ENCODE measurements around the gene C9. TPM values are rescaled to one million over a fixed set of nuclear protein-coding genes. Genes with fewer than 3 reads are reported as not detected.
A peak's percentile ranks its signal among the peaks of the same experiment; 100 is the strongest.

Gene C9
- total RNA-seq, 1 donor, result not detected

DNA sequence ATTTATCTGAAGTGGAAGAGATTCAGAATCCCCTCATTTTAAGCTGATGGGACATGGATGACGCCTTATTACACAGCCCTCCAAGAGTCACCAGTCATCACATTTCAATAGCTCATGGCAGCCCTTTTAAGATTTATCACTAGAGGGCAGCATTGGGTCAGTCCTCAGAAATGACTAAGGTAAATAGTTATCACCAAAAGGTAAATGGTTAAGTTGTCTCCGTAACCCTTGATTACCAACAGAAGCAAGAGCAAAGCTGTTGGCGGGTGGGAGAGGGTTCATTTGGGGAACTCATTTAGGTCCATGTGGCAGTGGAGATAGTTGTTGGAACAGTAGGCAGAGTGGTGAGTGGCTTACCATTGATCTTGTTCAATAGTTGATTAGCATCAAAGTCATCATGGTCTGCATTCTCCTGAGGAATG is 12.0 kb upstream of the C9 start:
- DNase-seq (ENCODE audit: low read depth in 2 of 3, low spot score in 2 of 3), result peak in 2 of 3 donors; percentile 43 to 81

GRCh38 chr5:39373791-39374190 is 9.5 kb upstream of the C9 start:
- no peak for DNase-seq (ENCODE audit: low read depth in 2 of 3, low spot score in 2 of 3)

GRCh38 chr5:39371367-39371635 is 7.0 kb upstream of the C9 start:
- DNase-seq (ENCODE audit: low read depth in 2 of 3, low spot score in 2 of 3), result no peak

- no peak for DNase-seq (ENCODE audit: low read depth in 2 of 3, low spot score in 2 of 3)
These were observed 6.5 kb upstream of the C9 start for GRCh38 chr5:39370555-39371366.

DNA sequence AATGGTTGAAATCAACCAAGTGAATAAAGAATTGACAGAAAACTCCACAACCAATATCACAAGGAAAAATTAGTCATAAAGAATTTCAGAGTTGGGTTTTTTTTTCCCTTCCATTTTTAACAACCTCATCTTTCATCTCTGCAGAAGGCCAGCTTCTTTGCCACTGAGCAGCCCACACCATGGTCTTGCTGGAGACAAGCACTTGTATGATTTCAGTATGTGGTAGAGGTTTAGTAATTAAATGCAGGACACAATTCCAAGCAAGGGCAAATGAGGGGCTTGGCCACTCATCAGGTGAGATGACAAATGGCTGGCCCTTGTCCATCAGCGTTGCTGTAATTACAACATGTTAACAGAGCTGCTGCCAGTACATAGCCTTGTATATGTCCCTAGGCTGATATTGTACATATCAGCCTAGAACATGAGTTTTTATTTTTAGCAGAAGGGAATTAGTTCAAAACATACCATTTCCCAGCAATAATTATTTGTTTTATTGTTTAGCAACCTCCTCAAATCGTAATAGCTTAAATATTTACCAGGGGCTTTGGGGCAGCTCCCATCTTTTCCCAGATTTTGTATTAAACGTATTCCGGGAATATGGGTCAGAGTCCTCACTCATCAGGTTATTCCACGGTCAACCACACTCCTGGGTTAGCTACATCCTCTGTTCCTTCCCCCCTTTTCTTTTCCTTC is 5.0 kb upstream of the C9 start:
- no peak for DNase-seq (ENCODE audit: low read depth in 2 of 3, low spot score in 2 of 3)

- DNase-seq (ENCODE audit: low read depth in 2 of 3, low spot score in 2 of 3), result no peak
These were observed 3.8 kb upstream of the C9 start for GRCh38 chr5:39368116-39368515.

DNA sequence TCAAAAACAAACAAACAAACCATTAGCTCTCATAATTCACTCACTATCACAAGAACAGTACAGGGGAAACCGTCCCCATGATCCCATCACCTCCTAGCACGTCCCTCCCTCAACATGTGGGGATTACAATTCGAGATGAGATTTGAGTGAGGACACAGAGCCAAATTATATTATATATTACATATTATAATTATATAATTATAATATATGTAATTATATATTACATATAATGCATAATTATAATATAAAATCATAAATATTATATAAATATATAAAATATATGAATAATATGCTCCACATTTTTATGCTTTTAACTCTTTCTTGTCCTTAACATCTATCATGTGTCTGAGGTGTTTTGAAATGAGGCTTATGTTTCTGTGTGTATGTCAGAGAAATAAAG is 3.4 kb upstream of the C9 start:
- DNase-seq (ENCODE audit: low read depth in 2 of 3, low spot score in 2 of 3), result no peak

DNA sequence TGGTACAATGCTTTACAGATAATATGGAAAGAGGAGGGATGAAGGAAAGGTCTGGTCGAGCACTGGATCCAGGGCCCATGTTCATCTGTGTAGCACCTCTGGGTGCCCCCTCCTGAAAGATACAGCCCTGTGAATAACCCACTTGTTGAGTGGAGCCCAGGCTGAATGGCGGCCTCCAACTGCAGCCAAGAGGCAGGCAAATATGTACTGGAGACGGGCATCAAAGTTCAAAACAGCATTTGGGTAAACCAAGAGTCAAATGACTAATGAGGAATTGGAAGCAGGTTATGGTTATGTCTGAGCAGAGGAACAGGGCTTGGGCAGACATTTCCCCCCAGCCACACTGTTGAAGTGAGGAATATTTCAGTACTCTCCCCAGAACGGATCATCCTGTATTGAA is 1.1 kb downstream of the C9 start:
- no peak for DNase-seq (ENCODE audit: low read depth in 2 of 3, low spot score in 2 of 3)

DNA sequence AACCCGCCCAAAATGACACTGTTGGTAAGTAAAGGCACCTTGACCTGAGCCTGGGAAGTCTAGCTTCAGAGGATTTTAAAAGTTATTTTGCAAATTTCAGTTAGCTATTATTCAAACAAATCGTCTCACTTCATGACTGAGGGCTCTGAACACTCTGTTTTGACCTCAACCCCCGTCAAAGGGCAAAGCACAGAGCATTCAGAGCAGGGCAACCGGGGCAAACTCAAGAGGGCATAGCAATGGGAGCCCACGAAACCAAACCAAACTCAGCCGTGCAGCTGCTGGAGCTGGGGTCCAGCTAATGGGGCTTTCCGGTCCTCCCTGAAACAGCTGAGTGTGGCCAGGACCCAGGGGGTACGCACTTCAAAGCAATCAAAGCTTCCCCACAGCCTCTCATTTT is 1.6 kb downstream of the C9 start:
- DNase-seq (ENCODE audit: low read depth in 2 of 3, low spot score in 2 of 3), result no peak

DNA sequence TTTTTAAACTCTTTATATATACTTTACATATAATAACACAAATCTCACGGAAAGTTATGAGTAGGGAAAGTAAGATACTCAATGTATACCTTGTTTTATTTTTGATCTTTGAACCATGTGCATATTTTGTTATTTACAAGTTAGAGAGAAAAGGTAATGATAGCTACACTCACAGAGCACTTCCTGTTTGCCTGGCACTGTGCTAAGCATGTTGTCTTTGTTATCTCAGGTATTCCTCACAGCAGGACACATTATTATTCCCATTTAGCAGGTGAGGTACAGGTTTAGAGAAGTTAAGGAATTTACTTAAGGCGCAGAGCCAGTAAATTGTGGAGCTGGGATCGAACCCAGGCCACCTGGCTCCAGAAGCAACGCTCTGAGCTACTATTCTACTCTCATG is 3.0 kb downstream of the C9 start:
- DNase-seq (ENCODE audit: low read depth in 2 of 3, low spot score in 2 of 3), result no peak

DNA sequence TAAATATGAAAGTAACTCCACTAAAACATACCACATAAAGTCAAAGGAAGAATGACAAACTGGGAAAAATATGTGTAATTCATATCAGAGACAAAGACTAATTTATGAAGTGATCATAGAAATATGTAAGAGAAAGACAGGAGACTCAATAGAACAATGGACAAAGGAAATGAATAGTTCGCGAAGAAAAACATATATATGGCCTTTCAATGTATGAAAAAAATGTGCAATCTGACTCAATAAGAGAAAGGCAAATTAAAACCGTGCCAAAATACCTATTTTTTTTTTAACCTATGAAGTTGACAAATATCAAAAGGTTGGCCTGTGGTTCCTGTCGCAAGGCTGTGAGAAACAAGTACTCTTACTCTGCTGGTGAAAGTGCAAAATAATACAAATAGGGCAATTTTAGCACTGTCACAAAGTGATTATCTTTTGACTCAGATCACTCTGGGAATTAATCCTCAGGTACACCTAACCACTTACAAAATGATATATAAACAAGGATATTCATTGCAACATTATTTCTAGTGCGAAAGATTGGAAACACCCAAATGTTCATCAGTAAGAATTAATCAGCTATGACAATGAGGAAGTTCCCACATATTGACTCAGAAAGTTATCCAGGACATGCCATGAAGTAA is 3.7 kb downstream of the C9 start:
- peak in 1 of 3 donors; percentile 4 for DNase-seq (ENCODE audit: low read depth in 2 of 3, low spot score in 2 of 3)

DNA sequence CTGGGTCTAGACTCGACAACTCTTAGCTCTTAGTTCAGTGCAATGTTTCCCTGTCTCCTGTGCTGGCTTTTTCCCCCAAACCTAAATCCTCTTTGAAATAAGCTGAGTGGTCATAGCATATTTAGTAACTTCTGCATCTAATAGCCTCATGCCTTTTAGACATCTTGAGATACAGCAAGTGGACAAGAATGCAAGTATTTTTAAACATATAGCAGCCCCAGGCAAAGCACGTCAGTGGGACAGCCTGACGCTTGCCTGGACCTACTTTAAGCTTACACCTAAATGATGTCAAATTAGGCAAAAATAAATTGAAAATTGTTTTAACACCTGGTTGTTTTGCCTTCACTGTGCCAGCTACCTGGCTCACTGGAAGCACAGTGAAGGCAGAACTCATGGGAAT is 8.0 kb downstream of the C9 start:
- no peak for DNase-seq (ENCODE audit: low read depth in 2 of 3, low spot score in 2 of 3)

GRCh38 chr5:39355324-39355723 is 9.0 kb downstream of the C9 start:
- no peak for DNase-seq (ENCODE audit: low read depth in 2 of 3, low spot score in 2 of 3)

GRCh38 chr5:39353717-39354399 is 10.4 kb downstream of the C9 start:
- no peak for DNase-seq (ENCODE audit: low read depth in 2 of 3, low spot score in 2 of 3)

DNA sequence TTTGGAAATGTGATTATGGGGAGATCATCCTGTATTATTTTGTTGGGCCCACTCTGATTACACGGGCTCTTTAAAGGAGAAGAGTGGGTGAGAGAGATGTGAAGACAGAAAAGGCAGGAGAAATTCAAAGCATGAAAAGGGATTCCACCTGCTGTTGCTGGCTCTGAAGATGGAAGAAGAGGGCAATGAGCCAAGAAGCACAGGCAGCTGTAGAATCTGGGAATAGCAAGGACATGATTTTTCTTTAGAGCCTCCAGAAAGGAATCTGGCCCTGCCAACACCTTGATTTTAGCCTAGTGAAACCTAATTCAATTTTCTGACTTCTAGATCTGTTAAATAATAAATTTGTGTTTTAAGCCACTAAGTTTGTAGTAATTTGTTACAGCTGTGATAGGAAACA is 11.3 kb downstream of the C9 start:
- DNase-seq (ENCODE audit: low read depth in 2 of 3, low spot score in 2 of 3), result no peak

GRCh38 chr5:39352170-39352569 is 12.1 kb downstream of the C9 start:
- no peak for DNase-seq (ENCODE audit: low read depth in 2 of 3, low spot score in 2 of 3)

GRCh38 chr5:39349484-39349883 is 14.8 kb downstream of the C9 start:
- DNase-seq (ENCODE audit: low read depth in 2 of 3, low spot score in 2 of 3), result no peak

GRCh38 chr5:39342460-39342859 is 21.8 kb downstream of the C9 start:
- DNase-seq (ENCODE audit: low read depth in 2 of 3, low spot score in 2 of 3), result no peak

DNA sequence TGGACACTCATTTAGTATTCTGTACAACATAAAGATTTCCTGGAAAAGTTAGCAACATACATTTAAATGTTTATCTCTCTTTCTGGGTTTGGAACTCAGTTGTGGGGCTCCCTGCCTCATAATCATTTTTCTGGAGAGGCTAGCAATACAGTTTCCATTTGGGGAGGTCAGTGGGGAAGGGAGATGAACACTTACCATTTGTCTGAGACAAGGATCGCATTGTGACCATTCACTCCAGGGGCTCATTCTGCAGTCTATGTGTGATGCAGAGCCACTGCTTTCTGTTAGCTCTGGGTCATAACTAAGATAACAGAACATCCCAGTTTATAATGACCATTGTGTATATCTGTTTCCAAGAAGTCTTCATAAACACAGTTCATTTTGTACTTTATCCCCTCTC is 22.4 kb downstream of the C9 start:
- no peak for DNase-seq (ENCODE audit: low read depth in 2 of 3, low spot score in 2 of 3)

- DNase-seq (ENCODE audit: low read depth in 2 of 3, low spot score in 2 of 3), result no peak
These were observed 23.8 kb downstream of the C9 start for GRCh38 chr5:39340506-39340905.

DNA sequence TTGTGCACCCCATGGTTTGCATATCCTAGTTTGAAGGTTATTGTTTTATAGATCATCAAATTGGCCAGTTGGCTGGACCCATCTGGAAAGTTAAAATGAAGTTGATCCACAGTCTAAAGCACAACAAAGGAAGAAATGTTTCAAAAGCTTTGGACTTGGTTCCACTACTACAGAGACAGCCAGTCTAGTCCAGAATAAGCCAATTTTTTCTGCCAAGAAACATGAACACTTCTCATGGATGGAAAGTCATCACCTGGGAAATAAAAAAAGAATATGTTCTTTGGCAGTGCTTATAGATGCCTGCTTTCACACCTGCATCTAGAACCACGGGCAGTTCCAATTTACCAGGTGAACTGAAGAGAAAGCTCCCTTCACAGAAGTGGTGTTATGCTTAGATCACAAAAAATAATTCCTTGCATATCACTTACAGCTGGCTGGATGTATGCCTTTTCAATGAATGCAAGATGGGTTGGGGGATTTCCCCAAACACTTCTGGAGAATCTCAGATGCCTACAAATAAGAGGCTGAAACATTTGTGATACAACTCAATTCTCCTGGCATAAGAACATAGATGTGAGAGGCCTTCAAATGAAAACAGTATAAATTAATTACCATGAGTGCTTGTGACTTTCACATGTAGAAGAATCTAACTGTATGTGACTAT is 26.9 kb downstream of the C9 start:
- no peak for DNase-seq (ENCODE audit: low read depth in 2 of 3, low spot score in 2 of 3)
